ENCODE data around the gene SUMO2.
A peak's percentile ranks its signal among the peaks of the same experiment; 100 is the strongest.
"Not testable (repeated sequence)": the region's sequence is repeated elsewhere in the genome, so short reads cannot be mapped to it uniquely, and the experiment has no call there.

SUMO2 gene

GRCh38 chr17:75182569-75183436 lies at the start of gene SUMO2:
Gene SUMO2, minus strand, starts transcription at chr17:75182959. Its CDS starts 125 bp downstream, at chr17:75182834.
- DNase-seq = peak; percentile 97

GRCh38 chr17:75231741-75232464 lies 49.1 kb upstream of the SUMO2 start:
- DNase-seq = no peak

GRCh38 chr17:75231071-75231470 lies 48.3 kb upstream of the SUMO2 start:
- no peak for DNase-seq

- no peak for DNase-seq
Measured at GRCh38 chr17:75228847-75229246, 46.1 kb upstream of the SUMO2 start.

- no peak for DNase-seq
Measured at GRCh38 chr17:75228305-75228704, 45.5 kb upstream of the SUMO2 start.

- DNase-seq = no peak
Measured at GRCh38 chr17:75227729-75228128, 45.0 kb upstream of the SUMO2 start.

GRCh38 chr17:75225016-75225415 lies 42.3 kb upstream of the SUMO2 start:
- DNase-seq = no peak

GRCh38 chr17:75219815-75220214 lies 37.1 kb upstream of the SUMO2 start:
- no peak for DNase-seq

GRCh38 chr17:75218131-75218530 lies 35.4 kb upstream of the SUMO2 start:
- DNase-seq = no peak

- no peak for DNase-seq
Measured at GRCh38 chr17:75209061-75209460, 26.3 kb upstream of the SUMO2 start.

GRCh38 chr17:75208161-75208560 lies 25.4 kb upstream of the SUMO2 start:
- no peak for DNase-seq

- no peak for DNase-seq
Measured at GRCh38 chr17:75207760-75208159, 25.0 kb upstream of the SUMO2 start.

GRCh38 chr17:75207050-75207407 lies 24.3 kb upstream of the SUMO2 start:
- not testable (repeated sequence) for DNase-seq

GRCh38 chr17:75205793-75206163 lies 23.0 kb upstream of the SUMO2 start:
- DNase-seq = no peak

- peak; percentile 91 for DNase-seq
Measured at GRCh38 chr17:75205037-75205792, 22.5 kb upstream of the SUMO2 start, which contains the start of gene NUP85. Gene NUP85, plus strand, starts transcription at chr17:75205679. Its CDS starts 83 bp downstream, at chr17:75205762.

GRCh38 chr17:75199886-75200618 lies 17.3 kb upstream of the SUMO2 start:
- no peak for DNase-seq

GRCh38 chr17:75194879-75195278 lies 12.1 kb upstream of the SUMO2 start:
- DNase-seq = no peak

GRCh38 chr17:75191584-75191983 lies 8.8 kb upstream of the SUMO2 start:
- DNase-seq = no peak

- DNase-seq = no peak
Measured at GRCh38 chr17:75188614-75189013, 5.9 kb upstream of the SUMO2 start.

- DNase-seq = no peak
Measured at GRCh38 chr17:75183999-75184884, 1.5 kb upstream of the SUMO2 start.

GRCh38 chr17:75182319-75182568 lies 515 bp downstream of the SUMO2 start:
- no peak for DNase-seq

Data from CD4-positive, alpha-beta T cell treated with Interleukin-10 for 1 hour (primary cell).